Measurements from ENCODE around the gene ZHX3. TPM values are rescaled to one million over a fixed set of nuclear protein-coding genes. Genes with fewer than 3 reads are reported as not detected.

ZHX3 gene
- total RNA-seq, 2 donors from 2014 or later, result 10.9 to 11.9 TPM

DNA sequence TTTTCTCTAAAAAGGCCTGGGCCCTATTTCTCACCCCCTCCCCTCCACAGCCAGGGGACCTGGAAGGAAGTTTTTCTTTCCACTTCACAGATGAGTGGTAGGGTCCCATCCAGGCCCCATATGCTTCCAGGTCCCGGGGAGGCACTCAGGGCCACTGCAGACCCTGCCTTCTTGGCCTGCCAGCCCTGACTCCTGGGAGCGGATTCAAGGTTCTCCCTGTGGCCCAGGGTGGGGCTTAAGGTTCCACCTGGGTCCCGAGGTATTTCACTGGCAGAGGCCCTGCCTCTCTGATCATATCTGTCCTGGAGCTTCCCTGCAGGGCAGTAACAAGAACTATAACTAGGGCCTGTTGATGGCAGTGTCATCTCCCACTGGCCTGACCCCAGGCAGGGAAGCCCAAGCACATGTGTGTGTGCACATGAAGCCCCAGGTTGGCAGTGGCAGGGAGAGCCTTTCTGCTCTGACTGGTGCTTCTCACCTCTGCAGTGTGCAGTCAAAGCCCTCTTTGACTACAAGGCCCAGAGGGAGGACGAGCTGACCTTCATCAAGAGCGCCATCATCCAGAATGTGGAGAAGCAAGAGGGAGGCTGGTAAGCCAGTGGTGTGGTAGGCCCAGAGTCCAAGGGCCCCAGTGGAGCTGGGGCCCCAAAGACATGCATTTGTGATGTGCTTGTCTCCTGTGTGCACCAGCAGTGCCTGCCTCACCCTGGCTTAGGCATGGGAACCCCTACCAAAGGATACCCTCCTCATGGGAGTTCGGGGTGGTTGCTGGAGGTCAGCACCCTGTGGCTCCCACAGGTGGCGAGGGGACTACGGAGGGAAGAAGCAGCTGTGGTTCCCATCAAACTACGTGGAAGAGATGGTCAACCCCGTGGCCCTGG is 149.0 kb downstream of the ZHX3 start:
- Histone ChIP-seq H3K27me3 (no peaks in the 10 kb centered on the region), H3K9me3 (no peaks in the 10 kb centered on the region), H3K4me1 (peaks cover 7% of the 10 kb centered on the region), H3K4me3 (no peak overlapping the region), H3K36me3 (replicated peaks in 1 of 2; ENCODE audit: insufficient read depth in 1 of 2, low read depth in 2 of 2) (peaks cover 9 to 20% of the 10 kb centered on the region in 2 donors), H3K27ac (no peak overlapping the region)
- intact Hi-C loops (cut with DNase I), result no loop called here
- peak in 1 of 4 donors; percentile 8 for DNase-seq
- ATAC-seq, result no peak
- no peak for TF ChIP-seq POLR2A (IDR thresholded peaks at IDR 0.05)
- 95% methylated on average over 10 of the region's 10 CpGs for WGBS, 2 donors

GRCh38 chr20:41167481-41168253 is 149.9 kb downstream of the ZHX3 start:
- intact Hi-C loops (cut with DNase I), result no loop called here
- Histone ChIP-seq H3K36me3 (replicated peaks in 1 of 2; ENCODE audit: insufficient read depth in 1 of 2, low read depth in 2 of 2) (peaks cover 9 to 21% of the 10 kb centered on the region in 2 donors), H3K27ac (no peak overlapping the region), H3K9me3 (no peaks in the 10 kb centered on the region), H3K27me3 (no peaks in the 10 kb centered on the region), H3K4me3 (no peak overlapping the region), H3K4me1 (peaks cover 4% of the 10 kb centered on the region)
- peak in 1 of 4 donors; percentile 3 for DNase-seq
- 88 to 93% methylated on average over 11 of the region's 11 CpGs for WGBS, 2 donors
- TF ChIP-seq, protein P1, sequence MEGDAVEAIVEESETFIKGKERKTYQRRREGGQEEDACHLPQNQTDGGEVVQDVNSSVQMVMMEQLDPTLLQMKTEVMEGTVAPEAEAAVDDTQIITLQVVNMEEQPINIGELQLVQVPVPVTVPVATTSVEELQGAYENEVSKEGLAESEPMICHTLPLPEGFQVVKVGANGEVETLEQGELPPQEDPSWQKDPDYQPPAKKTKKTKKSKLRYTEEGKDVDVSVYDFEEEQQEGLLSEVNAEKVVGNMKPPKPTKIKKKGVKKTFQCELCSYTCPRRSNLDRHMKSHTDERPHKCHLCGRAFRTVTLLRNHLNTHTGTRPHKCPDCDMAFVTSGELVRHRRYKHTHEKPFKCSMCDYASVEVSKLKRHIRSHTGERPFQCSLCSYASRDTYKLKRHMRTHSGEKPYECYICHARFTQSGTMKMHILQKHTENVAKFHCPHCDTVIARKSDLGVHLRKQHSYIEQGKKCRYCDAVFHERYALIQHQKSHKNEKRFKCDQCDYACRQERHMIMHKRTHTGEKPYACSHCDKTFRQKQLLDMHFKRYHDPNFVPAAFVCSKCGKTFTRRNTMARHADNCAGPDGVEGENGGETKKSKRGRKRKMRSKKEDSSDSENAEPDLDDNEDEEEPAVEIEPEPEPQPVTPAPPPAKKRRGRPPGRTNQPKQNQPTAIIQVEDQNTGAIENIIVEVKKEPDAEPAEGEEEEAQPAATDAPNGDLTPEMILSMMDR (IDR thresholded peaks at IDR 0.05), result no peak
- no peak for TF ChIP-seq POLR2A (IDR thresholded peaks at IDR 0.05)
- ATAC-seq, result no peak

DNA sequence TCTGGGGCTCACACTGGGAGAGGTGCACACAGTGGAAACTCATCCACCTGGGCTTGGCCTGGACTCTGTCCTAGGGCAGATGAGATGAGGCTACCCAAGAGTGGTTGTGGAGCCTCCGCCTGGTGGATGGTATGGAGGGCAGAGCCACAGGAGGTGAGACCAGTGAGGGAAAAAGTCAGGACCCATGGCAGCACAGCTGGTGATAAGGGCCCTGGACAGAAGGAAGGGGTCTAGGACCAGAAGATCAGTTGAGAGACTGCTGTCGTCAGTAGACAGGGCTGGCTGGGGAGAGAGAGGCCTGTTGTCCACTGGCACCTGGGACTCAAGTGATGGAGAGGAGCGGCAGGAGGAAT is 150.4 kb downstream of the ZHX3 start:
- no peak for TF ChIP-seq POLR2A (IDR thresholded peaks at IDR 0.05)
- TF ChIP-seq, protein P1 (IDR thresholded peaks at IDR 0.05), result no peak
- H3K4me3 ChIP-seq, result no peak overlapping the region
- no peak overlapping the region for H3K27ac ChIP-seq
- intact Hi-C loops (cut with DNase I), result no loop called here
- WGBS, 2 donors, result 94% methylated on average over 3 of the region's 3 CpGs
- ATAC-seq, result no peak
- no peaks in the 10 kb centered on the region for H3K27me3 ChIP-seq
- DNase-seq, result peak in 1 of 4 donors; percentile 4
- H3K4me1 ChIP-seq, result no peaks in the 10 kb centered on the region
- peaks cover 9 to 21% of the 10 kb centered on the region in 2 donors for H3K36me3 ChIP-seq (replicated peaks in 1 of 2; ENCODE audit: insufficient read depth in 1 of 2, low read depth in 2 of 2)
- H3K9me3 ChIP-seq, result no peaks in the 10 kb centered on the region

DNA sequence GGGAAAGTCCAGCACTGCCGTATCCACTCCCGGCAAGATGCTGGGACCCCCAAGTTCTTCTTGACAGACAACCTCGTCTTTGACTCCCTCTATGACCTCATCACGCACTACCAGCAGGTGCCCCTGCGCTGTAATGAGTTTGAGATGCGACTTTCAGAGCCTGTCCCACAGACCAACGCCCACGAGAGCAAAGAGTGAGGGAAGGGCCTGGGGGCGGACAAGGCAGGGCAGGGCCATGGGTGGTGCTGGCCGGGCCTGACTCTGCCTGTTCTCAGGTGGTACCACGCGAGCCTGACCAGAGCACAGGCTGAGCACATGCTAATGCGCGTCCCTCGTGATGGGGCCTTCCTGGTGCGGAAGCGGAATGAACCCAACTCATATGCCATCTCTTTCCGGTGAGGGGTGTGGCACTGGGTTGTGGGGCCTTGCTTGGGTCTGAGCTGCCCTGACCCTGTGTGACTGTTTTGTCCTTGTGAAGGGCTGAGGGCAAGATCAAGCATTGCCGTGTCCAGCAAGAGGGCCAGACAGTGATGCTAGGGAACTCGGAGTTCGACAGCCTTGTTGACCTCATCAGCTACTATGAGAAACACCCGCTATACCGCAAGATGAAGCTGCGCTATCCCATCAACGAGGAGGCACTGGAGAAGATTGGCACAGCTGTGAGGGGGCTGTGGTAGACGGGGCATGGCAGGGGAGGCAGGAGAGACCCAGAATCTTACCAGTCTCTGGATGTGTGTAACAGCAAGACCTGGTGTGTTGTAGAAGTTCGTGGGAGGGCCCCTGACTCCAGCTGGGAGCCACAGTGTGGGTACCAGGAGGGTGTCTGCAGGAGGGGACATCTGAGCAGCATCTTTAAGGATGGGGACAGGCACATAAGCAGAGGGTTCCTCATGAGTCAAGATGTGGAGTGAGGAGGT is 151.1 kb downstream of the ZHX3 start:
- ATAC-seq, result no peak
- TF ChIP-seq, protein P1 (IDR thresholded peaks at IDR 0.05), result no peak
- no peak for TF ChIP-seq POLR2A (IDR thresholded peaks at IDR 0.05)
- H3K27me3 ChIP-seq, result no peaks in the 10 kb centered on the region
- H3K27ac ChIP-seq, result no peak overlapping the region
- DNase-seq, result peak in 1 of 4 donors; percentile 2
- intact Hi-C loops (cut with DNase I), result no loop called here
- H3K4me3 ChIP-seq, result no peak overlapping the region
- H3K9me3 ChIP-seq, result no peaks in the 10 kb centered on the region
- WGBS, 2 donors, result 88 to 90% methylated on average over 20 to 23 of the region's 27 CpGs
- H3K36me3 ChIP-seq (replicated peaks in 1 of 2; ENCODE audit: insufficient read depth in 1 of 2, low read depth in 2 of 2), result peaks cover 9 to 21% of the 10 kb centered on the region in 2 donors
- H3K4me1 ChIP-seq, result no peaks in the 10 kb centered on the region
